22Rv1 (cell line): ENCODE results near the gene NFE2L3.
"Not testable (repeated sequence)": the region's sequence is repeated elsewhere in the genome, so short reads cannot be mapped to it uniquely, and the experiment has no call there.

ENCODE experiments used
- ZFX ChIP-seq: fragments of 450-650 bp; IDR thresholded peaks from 2 replicates; pipeline ENCODE4 v1.6.1; 2017; ENCODE audit warnings: antibody characterized with exemption, borderline replicate concordance
- TF ChIP-seq, protein P1 (sequence below): fragments of 450-650 bp; IDR thresholded peaks from 2 replicates; pipeline ENCODE4 v1.5.1; 2017; ENCODE audit warnings: mild to moderate bottlenecking

DNA sequence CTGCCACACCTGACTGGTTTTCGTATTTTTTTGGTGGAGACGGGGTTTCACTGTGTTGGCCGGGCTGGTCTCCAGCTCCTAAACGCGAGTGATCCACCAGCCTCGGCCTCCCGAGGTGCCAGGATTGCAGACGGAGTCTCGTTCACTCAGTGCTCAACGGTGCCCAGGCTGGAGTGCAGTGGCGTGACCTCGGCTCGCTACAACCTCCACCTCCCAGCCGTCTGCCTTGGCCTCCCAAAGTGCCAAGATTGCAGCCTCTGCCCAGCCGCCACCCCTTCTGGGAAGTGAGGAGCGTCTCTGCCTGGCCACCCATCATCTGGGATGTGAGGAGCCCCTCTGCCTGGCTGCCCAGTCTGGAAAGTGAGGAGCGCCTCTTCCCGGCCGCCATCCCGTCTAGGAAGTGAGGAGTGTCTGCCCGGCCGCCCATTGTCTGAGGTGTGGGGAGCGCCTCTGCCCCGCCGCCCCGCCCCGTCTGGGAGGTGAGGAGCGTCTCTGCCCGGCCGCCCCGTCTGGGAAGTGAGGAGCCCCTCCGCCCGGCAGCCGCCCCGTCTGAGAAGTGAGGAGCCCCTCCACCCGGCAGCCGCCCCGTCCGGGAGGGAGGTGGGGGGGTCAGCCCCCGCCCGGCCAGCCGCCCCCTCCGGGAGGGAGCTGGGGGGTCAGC, 4.2 kb upstream of the NFE2L3 start:
- TF ChIP-seq, protein P1, sequence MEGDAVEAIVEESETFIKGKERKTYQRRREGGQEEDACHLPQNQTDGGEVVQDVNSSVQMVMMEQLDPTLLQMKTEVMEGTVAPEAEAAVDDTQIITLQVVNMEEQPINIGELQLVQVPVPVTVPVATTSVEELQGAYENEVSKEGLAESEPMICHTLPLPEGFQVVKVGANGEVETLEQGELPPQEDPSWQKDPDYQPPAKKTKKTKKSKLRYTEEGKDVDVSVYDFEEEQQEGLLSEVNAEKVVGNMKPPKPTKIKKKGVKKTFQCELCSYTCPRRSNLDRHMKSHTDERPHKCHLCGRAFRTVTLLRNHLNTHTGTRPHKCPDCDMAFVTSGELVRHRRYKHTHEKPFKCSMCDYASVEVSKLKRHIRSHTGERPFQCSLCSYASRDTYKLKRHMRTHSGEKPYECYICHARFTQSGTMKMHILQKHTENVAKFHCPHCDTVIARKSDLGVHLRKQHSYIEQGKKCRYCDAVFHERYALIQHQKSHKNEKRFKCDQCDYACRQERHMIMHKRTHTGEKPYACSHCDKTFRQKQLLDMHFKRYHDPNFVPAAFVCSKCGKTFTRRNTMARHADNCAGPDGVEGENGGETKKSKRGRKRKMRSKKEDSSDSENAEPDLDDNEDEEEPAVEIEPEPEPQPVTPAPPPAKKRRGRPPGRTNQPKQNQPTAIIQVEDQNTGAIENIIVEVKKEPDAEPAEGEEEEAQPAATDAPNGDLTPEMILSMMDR, result not testable (repeated sequence)
- not testable (repeated sequence) for TF ChIP-seq ZFX
